Measurements from ENCODE around the gene NPC1L1.
"Not testable (repeated sequence)": the region's sequence is repeated elsewhere in the genome, so short reads cannot be mapped to it uniquely, and the experiment has no call there.

The NPC1L1 gene

GRCh38 chr7:44565097-44565794 lies 24.1 kb upstream of the NPC1L1 start:
- DNase-seq (ENCODE audit: low read depth in 2 of 2), result peak; percentile 15 to 33

GRCh38 chr7:44564606-44565005 lies 23.5 kb upstream of the NPC1L1 start:
- no peak for DNase-seq (ENCODE audit: low read depth in 2 of 2)

GRCh38 chr7:44563171-44563679 lies 22.1 kb upstream of the NPC1L1 start:
- DNase-seq (ENCODE audit: low read depth in 2 of 2), result no peak

- DNase-seq (ENCODE audit: low read depth in 2 of 2), result not testable (repeated sequence)
These were observed 21.5 kb upstream of the NPC1L1 start for GRCh38 chr7:44562622-44562962.

GRCh38 chr7:44561962-44562621 lies 21.0 kb upstream of the NPC1L1 start:
- no peak for DNase-seq (ENCODE audit: low read depth in 2 of 2)

- no peak for DNase-seq (ENCODE audit: low read depth in 2 of 2)
These were observed 20.4 kb upstream of the NPC1L1 start for GRCh38 chr7:44561481-44561880.

- no peak for DNase-seq (ENCODE audit: low read depth in 2 of 2)
These were observed 18.4 kb upstream of the NPC1L1 start for GRCh38 chr7:44559485-44559884.

GRCh38 chr7:44557485-44557884 lies 16.4 kb upstream of the NPC1L1 start:
- no peak for DNase-seq (ENCODE audit: low read depth in 2 of 2)

- DNase-seq (ENCODE audit: low read depth in 2 of 2), result no peak
These were observed 14.2 kb upstream of the NPC1L1 start for GRCh38 chr7:44555350-44555749.

GRCh38 chr7:44552473-44553005 lies 11.4 kb upstream of the NPC1L1 start:
- not testable (repeated sequence) for DNase-seq (ENCODE audit: low read depth in 2 of 2)

GRCh38 chr7:44549457-44549856 lies 8.3 kb upstream of the NPC1L1 start:
- no peak for DNase-seq (ENCODE audit: low read depth in 2 of 2)

GRCh38 chr7:44548893-44549292 lies 7.8 kb upstream of the NPC1L1 start:
- no peak for DNase-seq (ENCODE audit: low read depth in 2 of 2)

- DNase-seq (ENCODE audit: low read depth in 2 of 2), result no peak
These were observed 6.6 kb upstream of the NPC1L1 start for GRCh38 chr7:44547536-44548231.

GRCh38 chr7:44541876-44542610 lies 913 bp upstream of the NPC1L1 start:
- no peak for DNase-seq (ENCODE audit: low read depth in 2 of 2)

GRCh38 chr7:44540592-44541027 lies 520 bp downstream of the NPC1L1 start:
- DNase-seq (ENCODE audit: low read depth in 2 of 2), result no peak

GRCh38 chr7:44539669-44540506 lies 1.2 kb downstream of the NPC1L1 start:
- DNase-seq (ENCODE audit: low read depth in 2 of 2), result no peak

- no peak for DNase-seq (ENCODE audit: low read depth in 2 of 2)
These were observed 2.1 kb downstream of the NPC1L1 start for GRCh38 chr7:44538798-44539668.

- DNase-seq (ENCODE audit: low read depth in 2 of 2), result no peak
These were observed 2.9 kb downstream of the NPC1L1 start for GRCh38 chr7:44538093-44538797.

- no peak for DNase-seq (ENCODE audit: low read depth in 2 of 2)
These were observed 3.7 kb downstream of the NPC1L1 start for GRCh38 chr7:44537442-44537841.
